B cell (primary cell): ENCODE measurements around the gene NFAM1. TPM values are rescaled to one million over a fixed set of nuclear protein-coding genes. Genes with fewer than 3 reads are reported as not detected.
A peak's percentile ranks its signal among the peaks of the same experiment; 100 is the strongest.

Source experiments
- ATAC-seq: fragments of 200-7000 bp; cut with Tn5 transposase; one replicate; pipeline ENCODE4 v1.10.0; 2021; ENCODE audit warnings: low read depth, mild to moderate bottlenecking, moderate number of reproducible peaks, moderate library complexity
- CTCF ChIA-PET: fragments of 350-600 bp; sonication (Branson Sonifier 250); formaldehyde crosslinking; loops from one replicate; lab custom pipeline; 2021; ENCODE audit warnings: antibody characterized with exemption, inconsistent platforms; lab: Charles Lee
- POLR2A ChIA-PET: fragments of 350-600 bp; sonication (Branson Sonifier 250); formaldehyde crosslinking; loops from one replicate; lab custom pipeline; 2021; ENCODE audit warnings: antibody characterized with exemption; lab: Charles Lee
- DNase-seq: peaks from one replicate; pipeline ENCODE4 v3.0.0; 2013
- H2AFZ ChIP-seq: 2 replicates; pipeline ENCODE4 v1.6.1; 2012; ENCODE audit warnings: mild to moderate bottlenecking, low read depth, low read length; ENCODE audit not compliant: insufficient read depth, poor library complexity, severe bottlenecking
- H3K27ac ChIP-seq, 2 donors: 1 replicate in 1 of 2; 2 replicates in 1 of 2; pipeline ENCODE4 v1.5.1; 2012 to 2013; ENCODE audit warnings: low read length in 2 of 2, mild to moderate bottlenecking in 2 of 2, moderate library complexity in 1 of 2
- H3K27me3 ChIP-seq, 4 experiments: fragments of 200-600 bp in 1 of 4; sonication (generic) in 1 of 4; replicated peaks in 1 of 4; 1 replicate in 2 of 4; 2 replicates in 2 of 4; pipeline versions ENCODE4 v1.6.1 to v1.7.0; 2013 to 2016; ENCODE audit warnings: low read length in 3 of 4, mild to moderate bottlenecking in 2 of 4, mixed read lengths in 1 of 4, moderate library complexity in 1 of 4; ENCODE audit not compliant: insufficient read depth in 4 of 4, control insufficient read depth in 3 of 4; ENCODE audit errors: control extremely low read depth in 1 of 4
- H3K36me3 ChIP-seq, 2 experiments: replicated peaks in 1 of 2; 1 replicate in 1 of 2; 2 replicates in 1 of 2; pipeline versions ENCODE4 v1.6.1 to v1.7.1; 2013; ENCODE audit warnings: low read length in 1 of 2; ENCODE audit not compliant: insufficient read depth in 2 of 2, control insufficient read depth in 1 of 2; ENCODE audit errors: control extremely low read depth in 1 of 2, extremely low read depth in 1 of 2
- H3K4me1 ChIP-seq, 2 donors: fragments of 200-600 bp in 1 of 2; sonication (generic) in 1 of 2; 1 replicate in 1 of 2; 2 replicates in 1 of 2; pipeline versions ENCODE4 v1.5.1 to v1.6.1; 2013 to 2017; ENCODE audit warnings: low read length in 2 of 2; ENCODE audit not compliant: control insufficient read depth in 2 of 2, insufficient read depth in 2 of 2
- H3K4me2 ChIP-seq: replicated peaks from 2 replicates; pipeline ENCODE3; 2012; ENCODE audit warnings: mild to moderate bottlenecking, low read depth, low read length; ENCODE audit not compliant: poor library complexity, severe bottlenecking
- H3K4me3 ChIP-seq, 5 experiments: fragments of 200-600 bp in 1 of 5; sonication (generic) in 1 of 5; 1 replicate in 3 of 5; 2 replicates in 2 of 5; pipeline versions ENCODE4 v1.5.1 to v1.7.0; 2011 to 2016; ENCODE audit warnings: low read length in 4 of 5, mild to moderate bottlenecking in 4 of 5, low read depth in 2 of 5, control low read depth in 1 of 5, moderate library complexity in 1 of 5; ENCODE audit not compliant: insufficient read depth in 1 of 5; ENCODE audit errors: control extremely low read depth in 1 of 5, extremely low read depth in 1 of 5
- H3K79me2 ChIP-seq: fragments of 200-600 bp; sonication (generic); one replicate; pipeline ENCODE4 v1.6.0; 2016; ENCODE audit warnings: low read length; ENCODE audit not compliant: control insufficient read depth, insufficient read depth
- H3K9ac ChIP-seq: fragments of 200-600 bp; sonication (generic); 2 replicates; pipeline ENCODE4 v1.6.1; 2017; ENCODE audit warnings: mild to moderate bottlenecking, low read length, moderate library complexity
- H3K9me3 ChIP-seq, 3 donors: one replicate each; pipeline versions ENCODE4 v1.6.1 to v1.7.1; 2013; ENCODE audit warnings: low read length in 2 of 3; ENCODE audit not compliant: control insufficient read depth in 2 of 3, insufficient read depth in 1 of 3; ENCODE audit errors: control extremely low read depth in 1 of 3
- H4K20me1 ChIP-seq: 2 replicates; pipeline ENCODE4 v1.6.0; 2012; ENCODE audit warnings: mild to moderate bottlenecking, low read length; ENCODE audit not compliant: insufficient read depth, control insufficient read depth, poor library complexity, severe bottlenecking
- H3K27ac Mint-ChIP-seq: one replicate; pipeline ENCODE4 v1.8.0; 2021; ENCODE audit warnings: mixed read lengths
- H3K27me3 Mint-ChIP-seq: one replicate; pipeline ENCODE4 v1.8.0; 2021; ENCODE audit warnings: mixed read lengths
- H3K4me1 Mint-ChIP-seq: one replicate; pipeline ENCODE4 v1.8.0; 2021; ENCODE audit warnings: mixed read lengths
- H3K4me3 Mint-ChIP-seq: one replicate; pipeline ENCODE4 v1.8.0; 2021; ENCODE audit warnings: mixed read lengths
- H3K9me3 Mint-ChIP-seq: one replicate; pipeline ENCODE4 v1.8.0; 2022; ENCODE audit warnings: mixed read lengths; ENCODE audit not compliant: insufficient read depth
- EZH2 ChIP-seq: IDR thresholded peaks from 2 replicates; pipeline ENCODE4 v1.6.1; 2012; ENCODE audit warnings: borderline replicate concordance, low read depth, mild to moderate bottlenecking, moderate library complexity, low read length; ENCODE audit not compliant: insufficient read depth, poor library complexity, severe bottlenecking
- WGBS: methylation state at CpG from one replicate; pipeline ENCODE4 v1.1.5; 2013; ENCODE audit warnings: missing lambda C conversion rate; ENCODE audit not compliant: insufficient coverage; 5-methylcytosine and 5-hydroxymethylcytosine counted together
- intact Hi-C: fragments of 100-400 bp; cut with micrococcal nuclease; formaldehyde crosslinking; loops from one replicate; pipeline ENCODE4 v1.10.0; 2022
- polyA plus RNA-seq: library from polyadenylated mRNA; depleted of rRNA; stranded (reverse); fragments of >200 nt; gene quantifications from 2 replicates; pipeline ENCODE4 v1.2.3, GENCODE V29; 2012
- total RNA-seq, 2 donors: library from RNA; stranded (reverse); fragments of 120-200 nt in 1 of 2; gene quantifications; 1 replicate in 1 of 2; 2 replicates in 1 of 2; pipeline versions ENCODE4 v1.2.3 to v1.2.4, GENCODE V29; 2013 to 2022
- TF ChIP-seq, protein P1 (sequence below): fragments of 200-600 bp; IDR thresholded peaks from one replicate; pipeline ENCODE4 v1.8.0; 2022; ENCODE audit warnings: antibody characterized with exemption, mild to moderate bottlenecking

Gene NFAM1
- total and polyA plus RNA-seq, 2 donors (not counting 1 experiment from before 2014, with no cell fraction given), result 0.27 to 0.52 TPM

DNA sequence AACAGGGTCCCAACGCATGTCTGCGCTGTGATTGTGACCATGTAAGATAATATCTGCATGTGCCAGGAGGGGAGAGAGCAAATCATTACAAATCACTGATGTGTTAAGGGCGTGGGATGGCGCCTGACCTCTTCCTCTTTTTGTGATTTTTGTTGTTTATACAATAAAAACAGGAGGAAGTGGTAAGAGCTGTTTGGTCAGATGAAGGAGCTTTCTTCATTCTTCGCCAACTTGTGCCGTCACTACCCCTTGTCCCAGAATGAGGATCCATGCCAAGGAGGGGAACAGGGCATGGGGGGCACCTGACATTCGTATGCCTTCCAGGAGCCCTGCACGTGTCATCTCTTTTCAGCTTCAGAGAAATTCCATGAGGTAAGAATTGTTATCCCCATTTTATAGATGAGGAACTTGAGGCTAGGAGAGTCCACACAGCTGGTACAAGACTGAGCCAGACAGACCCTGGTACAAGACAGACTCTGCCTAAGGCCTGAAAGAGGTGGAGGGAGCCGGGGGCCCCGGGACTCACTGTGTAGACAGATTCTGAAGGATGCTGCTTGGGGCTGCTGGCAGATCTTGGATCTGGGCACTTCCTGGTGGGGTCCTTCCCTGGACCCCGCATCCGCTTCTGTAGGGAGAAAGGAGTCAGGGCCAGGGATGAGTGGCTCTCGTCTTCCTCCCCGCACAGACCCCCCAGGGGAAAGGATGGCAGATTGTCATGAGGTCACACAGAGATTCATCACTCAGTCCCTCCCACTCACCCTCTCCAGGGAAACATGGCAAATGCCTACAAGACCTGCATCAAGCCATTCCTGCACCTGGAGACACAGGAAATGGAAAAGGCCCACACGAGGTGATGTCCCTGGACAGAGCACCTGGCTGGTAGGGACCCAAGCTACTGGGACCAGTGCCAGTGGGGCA, 34.6 kb downstream of the NFAM1 start:
- CTCF ChIA-PET, result interaction anchor here (0.6 to 1.9 kb wide), 11 partner anchors 9 to 450 kb away, joined by 3 to 11 read pairs (median 4); partner anchors contain the start of genes CENPM and NDUFA6
- Mint-ChIP-seq H3K27ac (peak overlapping the region; percentile 99), H3K9me3 (no peaks in the 10 kb centered on the region), H3K4me3 (peak overlapping the region; percentile 92), H3K27me3 (no peaks in the 10 kb centered on the region), H3K4me1 (peaks cover 47% of the 10 kb centered on the region)
- POLR2A ChIA-PET, result interaction anchor here (0.5 to 1.8 kb wide), 11 partner anchors 11 to 1446 kb away, joined by 3 to 10 read pairs (median 5); partner anchors contain the start of genes CCDC134, RBX1 and SREBF2
- intact Hi-C loops, result loop anchor here (1.0 to 2.0 kb wide), 3 partner anchors 28 to 307 kb away; partner anchors contain the start of gene NDUFA6
- Histone ChIP-seq H4K20me1 (peaks cover 12% of the 10 kb centered on the region), H3K27me3 (no peaks in the 10 kb centered on the region), H3K36me3 (peaks cover 0 to 5% of the 10 kb centered on the region in 2 experiments), H3K27ac (peak overlapping the region; percentile 80 to 99), H3K79me2 (peaks cover 7% of the 10 kb centered on the region), H3K9ac (peak overlapping the region; percentile 67), H2AFZ (no peak overlapping the region), H3K4me2 (peak overlapping the region; percentile 91), H3K9me3 (no peaks in the 10 kb centered on the region), H3K4me1 (peaks cover 40 to 46% of the 10 kb centered on the region in 2 donors), H3K4me3 (peak overlapping the region; percentile 38 to 78 (median 53))
- ATAC-seq (peak; percentile 75), DNase-seq (peak; percentile 91)
- TF ChIP-seq, protein P1, sequence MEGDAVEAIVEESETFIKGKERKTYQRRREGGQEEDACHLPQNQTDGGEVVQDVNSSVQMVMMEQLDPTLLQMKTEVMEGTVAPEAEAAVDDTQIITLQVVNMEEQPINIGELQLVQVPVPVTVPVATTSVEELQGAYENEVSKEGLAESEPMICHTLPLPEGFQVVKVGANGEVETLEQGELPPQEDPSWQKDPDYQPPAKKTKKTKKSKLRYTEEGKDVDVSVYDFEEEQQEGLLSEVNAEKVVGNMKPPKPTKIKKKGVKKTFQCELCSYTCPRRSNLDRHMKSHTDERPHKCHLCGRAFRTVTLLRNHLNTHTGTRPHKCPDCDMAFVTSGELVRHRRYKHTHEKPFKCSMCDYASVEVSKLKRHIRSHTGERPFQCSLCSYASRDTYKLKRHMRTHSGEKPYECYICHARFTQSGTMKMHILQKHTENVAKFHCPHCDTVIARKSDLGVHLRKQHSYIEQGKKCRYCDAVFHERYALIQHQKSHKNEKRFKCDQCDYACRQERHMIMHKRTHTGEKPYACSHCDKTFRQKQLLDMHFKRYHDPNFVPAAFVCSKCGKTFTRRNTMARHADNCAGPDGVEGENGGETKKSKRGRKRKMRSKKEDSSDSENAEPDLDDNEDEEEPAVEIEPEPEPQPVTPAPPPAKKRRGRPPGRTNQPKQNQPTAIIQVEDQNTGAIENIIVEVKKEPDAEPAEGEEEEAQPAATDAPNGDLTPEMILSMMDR, result no peak
- no peak for TF ChIP-seq EZH2
- WGBS, result 34% methylated on average over 9 of the region's 15 CpGs
